ENCODE data around the gene MIAT.

MIAT gene

DNA sequence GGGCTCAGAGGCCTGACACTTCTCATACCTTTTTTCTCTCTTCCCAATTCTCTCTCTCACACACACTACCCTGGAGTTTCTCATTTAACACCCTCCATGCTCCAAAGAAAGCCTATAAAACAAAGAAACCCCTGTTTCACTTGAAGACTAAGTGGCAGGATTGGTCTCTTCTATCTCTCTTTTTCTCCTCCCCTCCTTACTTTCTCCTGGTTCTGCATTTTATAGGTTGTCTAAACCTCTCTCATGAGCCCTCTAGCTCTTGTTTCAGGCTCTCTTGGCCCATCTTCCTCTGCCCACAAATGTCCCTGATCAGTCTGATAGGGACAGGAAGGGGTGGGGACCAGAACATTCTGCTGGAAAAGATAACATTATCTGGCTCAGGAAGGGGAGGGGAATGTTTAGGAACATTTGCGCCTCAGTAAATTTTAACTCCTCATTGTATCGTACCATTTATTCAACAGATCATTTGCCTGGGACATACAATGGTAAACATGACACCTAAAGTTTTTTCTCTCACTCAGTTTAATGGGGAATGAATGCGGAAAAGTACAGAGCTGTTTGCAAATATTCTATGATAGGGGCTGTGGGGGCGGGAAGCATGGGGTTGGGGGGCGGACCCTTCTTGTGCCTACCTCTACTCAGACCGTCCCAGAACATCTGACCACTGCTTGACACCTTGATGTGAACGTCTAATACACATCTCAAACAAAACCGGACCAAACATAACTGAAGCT is 24.8 kb upstream of the MIAT start:
- DNase-seq, result no peak

DNA sequence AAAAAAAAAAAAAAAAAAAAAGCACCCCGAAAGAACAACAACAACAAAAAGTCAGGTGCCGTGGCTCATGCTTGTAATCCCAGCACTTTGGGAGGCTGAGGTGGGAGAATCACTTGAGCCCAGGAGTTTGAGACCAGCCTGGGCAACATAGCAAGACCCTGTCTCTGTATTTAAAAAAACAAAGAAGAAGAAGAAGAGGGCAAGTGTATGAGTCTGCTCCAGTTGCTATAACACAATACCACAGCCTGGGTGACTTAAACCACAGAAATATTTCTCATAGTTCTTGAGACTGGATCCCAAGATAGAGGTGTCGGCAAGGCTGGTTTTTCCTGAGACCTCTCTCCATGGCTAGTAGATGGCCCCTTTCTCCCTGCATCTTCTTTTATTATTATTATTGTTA is 23.2 kb upstream of the MIAT start:
- DNase-seq, result no peak

DNA sequence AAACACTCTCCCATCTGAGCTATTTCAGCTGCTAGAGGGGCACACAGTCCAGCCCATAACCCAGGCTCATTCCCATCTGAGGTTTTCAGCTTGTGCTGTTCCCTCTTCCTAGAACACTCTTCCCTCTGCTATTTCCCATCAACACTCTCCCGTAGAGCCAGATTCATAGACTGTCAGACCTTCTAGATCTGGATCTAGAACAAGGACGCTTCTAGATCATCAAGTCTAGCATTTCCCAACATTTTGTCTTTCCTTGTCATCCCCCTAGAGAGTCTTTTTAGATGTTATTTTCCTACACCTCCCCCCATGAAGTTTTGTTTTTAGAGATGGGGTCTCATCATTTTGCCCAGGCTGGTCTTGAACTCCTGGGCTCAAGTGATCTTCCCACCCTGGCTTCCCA is 22.3 kb upstream of the MIAT start:
- DNase-seq, result no peak

DNA sequence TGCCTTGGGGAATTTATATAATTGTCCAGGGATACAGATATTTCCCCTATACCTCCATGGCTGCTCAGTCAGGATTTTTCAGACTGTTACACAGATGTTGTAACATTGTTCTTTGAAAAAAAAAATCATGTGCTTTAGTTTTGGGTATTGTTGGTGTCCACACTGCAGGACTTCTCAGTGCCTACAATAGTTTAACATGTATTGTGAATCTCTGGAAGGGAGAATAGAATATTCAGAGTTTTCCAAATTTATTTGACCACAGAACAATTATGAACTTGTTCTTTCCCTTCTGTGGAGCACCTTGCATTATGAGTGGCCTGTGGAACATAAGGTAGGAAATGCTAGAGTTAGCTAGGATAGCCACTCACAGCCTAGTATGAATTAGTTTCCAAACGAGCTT is 21.1 kb upstream of the MIAT start:
- no peak for DNase-seq

DNA sequence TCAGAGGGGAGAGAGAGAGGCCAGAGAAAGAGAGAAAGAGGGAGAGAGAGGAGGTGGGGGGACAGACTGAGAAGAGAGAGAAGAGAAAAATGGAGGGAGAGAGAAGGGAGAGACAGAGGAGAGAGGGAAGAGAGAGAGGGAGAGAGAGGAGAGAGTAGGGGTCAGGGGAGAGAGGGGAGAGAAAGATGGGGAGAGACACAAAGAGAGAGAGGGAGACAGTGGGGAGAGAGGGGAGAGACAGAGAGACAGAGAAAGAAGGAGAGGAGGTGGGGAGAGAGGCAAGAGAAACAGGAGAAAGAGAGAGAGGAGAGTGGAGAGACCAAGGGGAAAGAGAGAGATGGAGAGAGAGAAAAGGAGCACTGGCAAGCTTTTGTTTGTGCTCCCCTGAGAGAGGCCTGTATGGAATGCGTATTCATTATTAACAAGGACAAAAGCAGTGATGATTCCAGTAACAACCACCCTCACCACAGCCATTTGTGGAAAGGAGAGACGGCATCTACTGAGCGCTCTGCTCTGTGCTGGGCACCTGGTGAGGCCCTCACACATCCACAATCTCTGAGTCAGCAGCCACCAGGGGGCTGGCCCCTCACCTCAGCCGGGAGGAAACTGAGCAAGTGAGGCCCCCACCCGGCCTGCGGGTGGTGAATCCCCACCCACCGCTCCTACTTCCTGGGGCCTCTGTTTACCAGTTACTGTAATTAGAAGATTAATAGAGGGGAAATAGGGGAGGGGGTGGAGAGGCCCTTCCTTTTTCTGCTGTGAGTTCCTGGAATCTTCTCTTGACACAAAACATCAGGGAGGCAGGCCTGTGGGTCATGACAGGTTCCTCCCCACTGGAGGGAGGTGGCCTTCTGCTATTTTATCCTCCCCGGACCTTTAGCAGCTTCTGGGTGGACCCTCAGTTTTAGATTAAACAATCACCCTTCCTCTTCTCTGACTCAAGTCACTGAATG is 14.6 kb upstream of the MIAT start:
- peak; percentile 76 to 78 for DNase-seq

DNA sequence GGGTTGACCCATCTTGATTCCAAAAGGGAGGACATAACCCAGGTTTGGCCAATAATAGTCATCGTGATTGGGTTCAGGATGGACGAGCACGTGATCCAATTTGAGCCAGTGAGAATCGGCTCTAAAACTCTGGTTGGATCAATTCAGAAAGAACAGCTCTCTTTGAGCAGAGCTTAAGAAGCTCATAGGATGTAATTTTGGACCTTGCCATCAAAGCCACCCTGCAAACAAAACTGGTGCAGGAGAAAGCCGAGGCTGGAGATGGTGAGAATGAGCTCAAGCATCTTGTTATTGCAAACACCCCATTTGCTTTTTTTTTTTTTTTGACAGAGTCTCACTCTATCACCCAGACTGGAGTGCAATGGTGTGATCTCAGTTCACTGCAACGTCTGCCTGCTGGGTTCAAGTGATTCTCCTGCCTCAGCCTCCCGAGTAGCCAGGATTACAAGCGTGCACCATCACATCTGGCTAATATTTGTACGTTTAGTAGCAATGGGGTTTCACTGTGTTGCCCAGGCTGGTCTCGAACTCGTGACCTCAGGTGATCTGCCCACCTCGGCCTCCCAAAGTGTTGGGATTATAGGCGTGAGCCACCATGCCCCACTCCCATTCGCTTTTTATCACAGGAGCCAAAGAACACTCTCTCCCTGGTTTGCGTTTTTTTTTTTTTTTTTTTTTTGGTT is 13.8 kb upstream of the MIAT start:
- DNase-seq, result no peak

DNA sequence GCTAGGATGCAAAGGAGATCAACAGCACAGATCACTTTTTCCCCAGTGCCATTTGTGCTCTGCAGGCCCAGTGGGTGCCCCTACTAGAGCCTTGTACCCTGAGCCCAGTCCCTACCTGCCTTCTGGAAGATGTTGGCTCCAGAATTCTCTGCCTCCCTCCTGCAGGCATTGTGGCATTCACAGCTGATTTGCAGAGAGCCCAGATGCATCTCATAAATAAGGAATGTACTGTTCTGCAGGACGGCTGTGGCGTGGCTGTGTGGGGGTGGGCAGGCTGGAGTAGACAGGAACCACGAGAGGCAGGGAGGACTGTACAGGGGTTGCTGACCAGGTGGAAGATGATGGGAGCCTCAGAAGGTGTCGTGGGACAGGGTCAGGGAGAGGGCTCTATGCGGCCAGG is 11.2 kb upstream of the MIAT start:
- DNase-seq, result no peak

DNA sequence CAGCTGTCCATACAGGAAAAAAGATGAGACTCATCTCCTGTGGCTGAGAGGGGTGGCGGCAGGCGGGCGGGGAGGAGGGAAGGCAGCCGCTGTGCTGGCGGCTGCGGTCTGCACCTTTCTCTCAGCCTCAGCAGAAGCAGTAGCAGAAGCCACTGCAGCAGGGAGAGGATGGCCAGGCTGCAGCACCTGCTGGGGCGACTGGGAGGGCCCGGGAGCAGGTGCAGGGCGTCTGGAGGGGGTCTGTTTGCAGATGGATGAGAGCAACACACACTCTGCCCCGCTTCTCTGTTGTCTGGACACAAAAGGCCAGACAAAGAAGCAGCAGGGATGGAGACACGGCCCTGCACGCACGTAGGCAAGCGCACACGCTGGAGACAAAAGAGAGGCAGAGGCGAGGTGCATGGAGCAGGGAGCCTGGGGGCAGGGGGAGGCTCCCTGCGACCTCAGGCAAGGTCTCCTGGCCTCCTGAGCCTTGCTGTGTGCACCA is 9.3 kb upstream of the MIAT start:
- peak; percentile 29 to 34 for DNase-seq

DNA sequence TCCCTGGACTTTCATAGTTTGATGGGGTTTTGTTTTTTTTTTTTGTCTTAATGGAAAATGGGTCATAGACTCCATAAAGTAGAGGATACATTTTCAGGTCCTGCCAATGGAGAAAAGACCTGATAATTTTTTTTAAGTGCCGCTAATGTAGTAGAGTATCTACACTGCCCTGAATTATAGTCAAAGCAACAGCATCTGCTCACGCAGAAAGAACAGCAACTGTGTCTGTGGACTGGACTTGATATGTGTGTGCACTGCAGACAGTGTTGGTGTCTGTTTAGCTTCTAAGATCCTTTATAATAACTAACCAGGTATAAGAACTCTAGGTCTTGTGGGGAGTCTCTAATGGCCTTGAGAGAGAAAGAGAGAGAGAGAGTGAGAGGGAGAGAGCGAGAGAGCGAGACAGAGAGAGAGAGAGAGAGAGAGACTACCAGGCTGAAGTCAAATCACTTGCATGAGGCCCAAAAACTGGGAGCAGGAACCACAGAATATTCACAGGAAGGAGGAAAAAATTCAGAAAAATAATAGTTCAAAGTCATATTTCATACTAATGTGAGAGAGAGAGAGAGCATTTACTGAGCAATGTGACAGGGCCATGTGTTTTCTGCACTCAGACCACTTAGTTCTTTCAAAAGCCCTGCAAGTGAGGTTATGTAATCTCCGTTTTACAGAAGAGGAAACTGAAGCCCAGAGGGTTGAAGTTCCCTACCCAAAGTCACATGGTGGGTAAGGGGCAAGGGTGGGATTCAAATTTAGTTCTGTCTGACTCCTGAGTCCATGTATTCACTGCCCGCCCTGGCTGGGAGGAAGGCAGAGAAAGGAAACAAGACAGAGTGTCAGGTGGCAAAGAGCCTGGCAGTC is 8.6 kb upstream of the MIAT start:
- no peak for DNase-seq

DNA sequence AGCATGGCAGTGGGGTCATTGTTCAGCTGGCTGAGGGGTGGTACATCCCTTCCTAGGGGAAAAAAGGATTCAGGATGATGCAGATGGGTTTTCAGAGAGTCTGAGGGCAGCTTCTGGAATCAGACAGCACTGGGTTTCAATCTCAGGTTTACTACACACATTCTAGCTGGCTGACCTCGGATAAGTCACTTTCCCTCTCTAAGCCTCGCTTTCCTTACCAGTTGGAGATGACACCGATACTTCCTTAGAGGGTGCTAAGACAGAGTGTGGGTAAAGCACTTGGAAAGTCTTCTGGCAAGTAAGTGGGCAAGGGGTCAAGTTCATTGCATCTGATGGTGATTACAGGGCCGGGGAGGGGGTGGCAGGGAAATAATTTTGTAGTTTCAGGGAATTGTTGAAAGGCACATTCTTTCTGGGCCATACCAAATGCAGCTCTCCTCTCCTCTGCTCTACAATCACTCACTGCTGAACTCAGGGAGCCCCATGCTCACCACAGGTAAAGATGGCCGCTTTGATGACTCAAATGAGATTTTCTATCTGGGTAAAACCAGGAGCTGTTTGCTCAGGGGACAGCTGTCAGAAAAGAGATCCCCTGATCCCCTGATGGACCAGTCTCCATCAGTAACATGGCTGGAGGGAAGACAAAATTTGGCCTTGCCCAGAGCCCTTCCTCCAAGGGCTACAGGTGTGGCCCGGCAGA is 6.5 kb upstream of the MIAT start:
- no peak for DNase-seq

DNA sequence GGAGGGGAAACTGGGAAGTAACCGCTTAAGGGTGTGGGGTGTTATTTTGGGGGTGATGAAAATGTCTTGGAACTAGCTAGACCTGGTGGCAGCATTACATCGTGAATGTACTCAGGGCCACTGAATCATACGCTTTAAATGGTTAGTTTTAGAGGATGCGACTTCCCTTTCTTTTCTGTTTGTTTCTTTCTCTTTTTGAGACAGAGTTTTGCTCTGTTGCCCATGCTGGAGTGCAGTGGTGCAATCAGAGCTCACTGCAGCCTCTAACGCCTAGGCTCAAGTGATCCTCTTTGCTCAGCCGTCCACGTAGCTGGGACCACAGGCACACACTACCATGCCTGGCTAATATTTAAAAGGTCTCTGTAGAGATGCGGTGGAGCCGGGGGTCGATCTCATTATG is 5.6 kb upstream of the MIAT start:
- DNase-seq, result no peak

DNA sequence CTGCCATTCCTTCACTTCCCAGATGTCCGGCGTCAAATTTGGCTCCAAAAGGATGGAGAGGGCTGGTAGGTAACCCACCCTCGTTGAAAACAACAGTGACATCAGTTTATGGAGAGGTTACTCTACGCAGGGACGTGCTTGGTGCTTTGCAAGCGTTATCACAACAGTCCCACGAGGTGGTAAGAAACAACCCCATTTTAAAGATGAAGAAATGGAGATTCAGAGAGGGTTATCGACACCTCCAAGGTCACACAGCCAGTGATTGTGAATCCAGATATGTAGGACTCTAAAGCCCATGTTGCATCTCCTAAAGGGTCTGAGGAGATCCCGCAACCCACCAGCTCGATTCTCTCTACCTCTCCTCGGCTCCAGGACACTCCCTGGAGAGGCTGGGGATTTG is 773 bp downstream of the MIAT start:
- no peak for DNase-seq

DNA sequence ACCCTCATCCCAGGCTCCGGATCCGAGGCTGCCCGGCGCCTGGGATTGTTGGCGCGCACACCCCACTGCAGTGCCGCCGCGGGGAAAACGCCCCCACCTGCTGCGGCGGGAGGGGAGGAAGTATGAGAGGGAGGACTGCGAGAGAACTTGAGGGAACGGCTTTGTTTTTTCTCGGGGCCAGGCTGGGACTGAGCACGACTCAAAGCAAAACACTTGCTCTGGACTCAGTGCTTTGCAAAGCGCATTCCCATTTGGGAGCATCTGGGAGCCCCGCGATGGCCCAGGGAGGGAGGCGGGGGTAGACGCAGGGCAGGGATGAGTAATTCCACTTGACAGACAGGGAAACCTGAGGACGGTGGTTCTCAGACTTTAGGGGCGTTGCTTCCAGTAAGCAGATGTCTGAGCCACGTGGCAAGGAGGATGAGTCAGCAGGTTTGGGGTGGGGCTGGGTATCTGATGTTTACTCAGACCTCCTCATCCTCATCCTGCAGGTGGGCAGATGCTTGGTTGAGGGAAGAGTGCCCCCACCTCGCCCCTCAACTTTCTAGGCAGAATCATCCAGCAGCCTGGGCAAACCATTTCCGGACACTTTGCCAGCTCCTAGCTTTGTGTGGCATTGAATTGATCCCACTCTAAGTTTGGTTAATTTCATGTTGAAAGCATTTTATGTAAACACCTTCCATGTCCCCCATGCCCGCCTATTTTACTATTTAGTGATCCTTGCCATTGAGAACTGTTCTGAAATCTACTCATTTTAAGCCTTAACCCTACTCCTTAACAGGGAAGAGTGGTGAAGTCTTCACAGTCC is 1.5 kb downstream of the MIAT start:
- peak; percentile 83 to 88 for DNase-seq

DNA sequence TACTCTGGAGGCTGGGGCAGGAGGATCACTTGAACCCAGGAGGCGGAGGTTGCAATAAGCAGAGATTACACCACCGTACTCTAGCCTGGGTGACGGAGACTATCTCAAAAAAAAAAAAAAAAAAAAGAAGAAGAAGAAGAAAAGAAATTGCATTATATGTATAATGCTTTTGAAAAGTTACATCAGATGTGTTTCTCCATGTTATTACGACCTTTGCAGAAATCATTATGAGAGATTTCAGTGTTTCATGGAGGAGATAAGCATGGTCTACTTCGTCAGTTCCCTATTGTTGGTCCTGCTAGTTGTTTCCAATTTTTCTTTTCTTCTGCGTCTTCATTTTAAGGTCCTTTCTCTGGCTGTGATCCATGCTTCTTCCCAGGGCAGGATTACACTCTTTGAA is 3.0 kb downstream of the MIAT start:
- no peak for DNase-seq

DNA sequence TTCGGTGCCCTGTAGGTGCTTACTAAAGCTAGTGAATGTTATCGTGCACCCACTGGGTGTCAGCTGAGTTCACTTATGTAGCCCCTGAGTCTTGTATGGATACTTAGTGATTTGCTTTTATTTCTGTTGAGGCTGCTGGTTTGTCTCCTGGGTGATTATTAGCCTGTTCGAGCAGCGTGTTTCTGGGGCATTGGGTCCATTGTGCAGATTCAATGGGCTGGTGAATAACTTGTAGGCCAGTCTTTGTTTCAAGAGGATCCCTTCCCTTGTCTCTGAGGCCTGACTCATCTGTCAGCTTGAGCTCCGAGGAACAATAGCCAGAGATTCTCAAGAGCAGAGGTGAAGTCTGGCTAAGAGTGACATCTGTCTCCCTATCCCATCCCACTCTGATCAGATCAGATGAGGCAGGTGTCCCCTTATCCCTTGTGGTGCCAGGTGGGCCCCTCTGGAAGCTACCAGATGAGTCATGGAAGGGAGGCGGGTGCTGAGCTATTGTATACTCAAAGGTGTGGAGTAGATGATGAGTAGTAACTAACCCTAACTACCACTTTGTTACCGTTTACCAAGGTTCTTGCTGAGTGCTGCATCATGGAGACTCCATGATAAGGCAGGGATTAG is 3.7 kb downstream of the MIAT start:
- DNase-seq, result no peak

DNA sequence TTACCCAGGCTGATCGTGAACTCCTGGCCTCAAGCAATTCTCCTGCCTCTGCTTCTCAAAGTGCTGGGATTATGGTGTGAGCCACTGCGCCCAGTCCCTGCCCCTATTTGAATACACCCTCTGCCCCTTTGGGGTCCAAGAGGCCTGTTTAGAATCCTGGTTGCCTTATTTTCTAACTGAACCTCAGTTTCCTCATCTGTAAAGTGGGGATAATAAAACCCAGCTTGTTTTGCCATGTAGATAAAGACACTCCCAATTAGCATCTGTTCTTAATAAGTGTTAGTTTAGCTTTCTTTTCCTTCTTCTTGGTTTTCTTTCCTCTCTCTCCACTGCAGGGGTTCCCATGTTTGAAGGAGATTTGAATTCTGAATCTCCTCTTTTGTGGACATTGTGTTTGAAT is 4.8 kb downstream of the MIAT start:
- no peak for DNase-seq

DNA sequence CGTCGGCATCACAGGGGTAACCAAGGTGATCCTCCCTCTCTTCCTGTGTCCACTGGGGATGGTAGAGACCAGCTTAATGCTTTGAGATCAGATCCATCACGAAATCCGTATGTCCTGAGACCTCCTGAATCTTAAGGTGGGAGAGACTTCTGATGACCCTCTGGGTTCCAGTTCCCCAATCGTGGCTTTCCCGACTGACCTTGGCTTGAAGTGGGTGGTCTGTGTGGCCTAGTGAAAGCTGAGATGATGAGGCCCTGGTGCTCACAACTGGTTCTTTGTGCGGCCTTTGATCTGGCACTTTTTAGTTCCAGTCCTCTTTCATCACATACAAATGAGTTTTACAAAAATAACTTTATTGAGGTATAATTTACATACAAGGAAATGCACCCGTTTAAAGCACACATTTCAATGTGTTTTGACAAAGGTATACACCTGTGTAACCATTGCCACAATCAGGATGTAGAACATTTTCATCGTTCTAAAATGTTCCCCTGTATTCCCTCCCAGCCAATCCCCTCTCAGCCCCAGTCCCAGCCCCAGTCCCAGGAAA is 6.1 kb downstream of the MIAT start:
- DNase-seq, result no peak

DNA sequence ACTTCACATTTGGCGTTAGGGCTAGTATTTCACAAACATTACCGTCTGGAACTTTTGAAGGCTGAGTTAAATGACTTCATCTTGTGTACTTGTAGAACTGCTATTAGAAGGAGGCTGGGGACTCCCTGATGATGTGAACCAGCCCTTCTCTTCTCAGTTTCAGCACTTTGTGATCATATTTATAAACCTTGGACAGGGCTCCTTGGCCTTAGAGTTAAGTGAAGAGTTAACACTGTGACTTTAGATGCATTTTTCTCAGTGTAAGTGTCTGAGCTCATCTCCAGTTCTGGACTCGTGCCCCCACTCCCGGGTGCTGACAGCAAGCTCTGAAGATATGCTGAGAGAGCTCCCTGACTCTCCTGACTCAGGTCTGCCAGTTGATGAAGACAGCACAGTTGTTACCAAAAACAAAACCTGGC is 8.4 kb downstream of the MIAT start:
- no peak for DNase-seq

DNA sequence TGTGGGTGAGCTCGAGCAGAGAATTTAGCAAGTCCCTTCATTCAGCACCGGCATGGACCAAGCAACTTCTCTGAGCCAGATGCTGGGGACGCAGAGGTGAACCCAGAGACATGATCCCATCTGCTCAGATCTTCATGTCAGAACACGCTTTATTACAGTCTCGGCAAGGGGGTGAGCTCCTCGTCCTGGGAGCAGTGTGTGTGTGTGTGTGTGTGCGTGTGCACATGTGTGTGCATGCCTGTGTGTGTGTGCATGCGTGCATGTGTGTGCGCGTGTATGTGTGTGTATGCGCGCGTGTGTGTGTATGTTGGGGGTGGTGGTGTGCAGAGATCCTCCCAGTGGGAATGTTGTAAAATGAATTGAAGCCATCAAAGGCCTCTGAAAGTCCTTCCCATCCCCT is 9.8 kb downstream of the MIAT start:
- no peak for DNase-seq

DNA sequence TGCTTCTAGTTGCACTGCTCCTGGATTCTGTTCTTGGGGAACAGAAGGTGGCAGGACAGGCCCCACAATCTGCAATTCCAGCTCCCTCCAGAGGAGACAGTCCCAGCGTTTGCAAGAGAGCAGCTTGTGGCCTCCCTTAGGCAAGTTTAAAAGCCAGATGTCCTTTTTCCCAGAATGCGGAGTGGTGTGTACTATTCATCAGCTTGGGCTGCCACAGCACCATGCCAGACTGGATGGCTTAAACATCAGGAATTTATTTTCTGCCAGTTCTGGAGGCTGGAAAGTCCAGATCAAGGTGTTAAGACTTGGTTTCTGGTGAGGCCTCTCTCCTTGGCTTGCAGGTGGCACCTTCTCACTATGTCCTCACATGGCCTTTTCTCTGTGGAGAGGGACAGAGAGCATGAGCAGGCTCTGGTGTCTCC is 11.7 kb downstream of the MIAT start:
- no peak for DNase-seq
